Activated CD4-positive, CD25-positive, alpha-beta regulatory T cell treated with anti-CD3 and anti-CD28 coated beads, Interleukin-2, amount 50 U/mL, for 72 hours (primary cell): ENCODE results near the gene RBM23.
"Not testable (repeated sequence)": the region's sequence is repeated elsewhere in the genome, so short reads cannot be mapped to it uniquely, and the experiment has no call there.

Experiments used
- DNase-seq: peaks from one replicate; pipeline ENCODE4 v3.0.0; 2021

Gene RBM23

GRCh38 chr14:22915886-22916521 lies 2.9 kb downstream of the RBM23 start:
- DNase-seq: no peak

DNA sequence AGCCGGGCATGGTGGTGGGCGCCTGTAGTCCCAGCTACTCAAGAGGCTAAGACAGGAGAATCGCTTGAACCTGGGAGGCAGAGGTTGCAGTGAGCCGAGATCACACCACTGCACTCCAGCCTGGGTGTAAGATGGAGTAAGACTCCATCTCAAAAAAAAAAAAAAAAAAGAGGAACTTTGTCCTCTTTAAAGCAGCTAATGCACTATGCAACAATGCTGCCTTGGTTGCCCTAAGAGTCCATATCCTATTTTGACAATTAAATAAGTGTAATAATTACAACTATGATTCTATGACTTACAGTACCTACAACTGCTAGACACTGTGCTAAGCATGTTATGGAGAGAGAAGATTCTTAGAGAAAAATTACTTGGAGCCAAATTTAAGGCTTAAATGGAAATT lies 4.1 kb downstream of the RBM23 start:
- DNase-seq: not testable (repeated sequence)

GRCh38 chr14:22910916-22911315 lies 8.0 kb downstream of the RBM23 start:
- no peak for DNase-seq

- DNase-seq: no peak
These were observed 10.3 kb downstream of the RBM23 start for GRCh38 chr14:22908601-22909000.

- no peak for DNase-seq
These were observed 11.5 kb downstream of the RBM23 start for GRCh38 chr14:22907429-22907828.

DNA sequence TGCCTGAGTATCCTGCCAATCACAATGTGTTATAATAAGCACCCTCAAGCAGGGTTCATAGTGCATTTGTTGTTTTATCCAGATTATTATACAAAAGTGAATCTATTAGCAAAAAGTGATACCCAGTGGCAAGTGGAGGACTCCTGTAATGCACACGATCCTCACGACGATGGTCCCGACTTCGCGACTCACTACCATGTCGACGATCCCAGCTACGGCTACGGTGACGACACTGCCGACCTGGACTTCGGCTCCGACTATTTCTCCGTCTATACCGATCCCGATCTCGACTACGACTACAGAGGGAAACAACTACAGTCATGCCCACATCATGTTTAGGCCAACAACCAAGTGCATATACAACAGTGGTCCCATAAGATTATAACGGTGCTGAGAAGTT lies 12.9 kb downstream of the RBM23 start:
- DNase-seq: no peak

GRCh38 chr14:22905627-22906026 lies 13.3 kb downstream of the RBM23 start:
- no peak for DNase-seq

GRCh38 chr14:22903742-22904087 lies 15.2 kb downstream of the RBM23 start:
- DNase-seq: no peak

DNA sequence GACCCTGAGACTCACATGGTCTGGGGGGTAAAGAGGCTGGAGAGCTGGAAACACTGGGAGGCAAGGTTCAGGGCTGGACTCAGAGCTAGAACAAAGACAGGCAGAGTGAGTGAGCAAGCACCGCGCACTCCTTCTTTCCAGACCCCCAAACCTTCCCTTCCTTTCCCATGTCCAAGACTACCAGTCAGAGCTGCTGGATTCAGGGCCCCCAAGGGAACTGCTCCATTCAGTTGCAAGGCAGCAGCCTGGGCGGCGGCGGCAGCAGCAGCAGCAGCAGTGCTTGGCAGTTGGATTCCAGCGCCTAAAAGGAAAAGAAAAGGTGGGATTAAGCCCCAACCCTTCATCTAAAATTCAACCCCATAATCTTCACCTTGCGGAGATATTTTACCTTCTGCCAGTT lies 17.1 kb downstream of the RBM23 start:
- no peak for DNase-seq

DNA sequence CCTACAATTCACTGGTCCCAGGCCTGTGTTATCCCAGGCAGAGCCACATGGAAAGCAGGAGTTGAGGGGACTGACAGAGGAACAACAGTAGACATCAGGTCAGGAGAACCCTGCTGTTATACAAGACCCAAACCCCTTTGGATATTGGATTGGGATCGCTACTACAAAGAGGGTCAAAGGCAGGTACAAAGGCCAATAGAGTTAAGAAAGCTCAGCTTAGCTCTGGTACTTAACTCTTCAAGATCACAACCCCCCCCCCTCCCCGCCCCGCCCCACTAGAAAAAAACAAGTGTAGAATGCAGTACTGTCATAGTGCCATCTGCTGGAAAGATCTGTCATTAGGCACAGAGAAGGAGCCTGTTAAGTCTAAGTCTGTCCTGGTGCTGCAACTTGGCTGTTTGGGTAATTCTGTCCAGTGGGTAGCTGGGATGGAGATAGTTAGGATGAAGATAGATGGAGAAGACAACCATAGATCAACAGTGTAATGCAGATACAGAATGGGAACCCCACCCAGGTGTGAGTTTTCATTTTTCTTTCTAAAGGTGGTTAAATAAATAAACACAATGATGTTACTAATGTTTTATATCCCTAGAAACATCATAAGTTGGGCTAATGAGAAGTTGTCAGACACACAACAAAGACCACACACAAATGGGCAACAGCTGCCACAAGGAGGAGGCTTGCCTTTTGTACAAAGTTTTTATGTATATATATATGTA lies 18.7 kb downstream of the RBM23 start:
- no peak for DNase-seq

DNA sequence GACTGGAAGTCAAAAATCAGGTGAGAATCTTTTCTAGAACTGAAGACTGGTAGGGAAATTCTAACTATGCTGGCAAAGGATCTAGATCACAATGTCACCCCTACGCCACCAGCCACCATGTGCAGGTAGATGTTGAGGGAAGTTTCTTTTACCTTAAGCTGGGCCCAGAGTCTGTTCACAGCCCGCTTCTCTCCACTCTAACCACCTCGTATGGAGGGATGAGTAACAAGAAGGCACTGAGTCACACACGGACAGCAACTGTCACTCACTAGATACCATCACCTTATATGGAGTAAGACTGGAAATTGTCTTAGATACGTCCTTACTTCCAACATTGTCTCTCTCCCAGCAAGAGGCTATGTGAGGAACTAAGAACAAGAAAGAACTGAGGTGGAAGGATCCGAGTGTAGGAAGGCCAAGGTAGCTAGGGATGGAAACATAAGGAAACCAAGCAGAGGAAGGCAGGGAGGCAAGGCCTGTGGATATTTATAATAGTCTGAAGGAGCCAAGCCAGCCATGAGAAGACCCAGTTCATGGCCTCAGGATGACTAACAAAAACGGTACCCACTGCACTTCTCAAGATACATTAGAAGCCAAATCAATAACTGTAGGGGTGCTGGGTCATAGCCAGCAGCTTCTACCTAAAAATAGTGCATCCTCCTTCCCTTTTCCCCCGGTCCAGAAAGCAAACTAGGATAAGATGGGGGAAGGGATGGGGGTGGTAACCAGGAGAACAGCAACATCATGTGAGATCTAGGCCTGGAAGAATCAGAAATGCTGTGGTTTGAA lies 20.5 kb downstream of the RBM23 start:
- no peak for DNase-seq

DNA sequence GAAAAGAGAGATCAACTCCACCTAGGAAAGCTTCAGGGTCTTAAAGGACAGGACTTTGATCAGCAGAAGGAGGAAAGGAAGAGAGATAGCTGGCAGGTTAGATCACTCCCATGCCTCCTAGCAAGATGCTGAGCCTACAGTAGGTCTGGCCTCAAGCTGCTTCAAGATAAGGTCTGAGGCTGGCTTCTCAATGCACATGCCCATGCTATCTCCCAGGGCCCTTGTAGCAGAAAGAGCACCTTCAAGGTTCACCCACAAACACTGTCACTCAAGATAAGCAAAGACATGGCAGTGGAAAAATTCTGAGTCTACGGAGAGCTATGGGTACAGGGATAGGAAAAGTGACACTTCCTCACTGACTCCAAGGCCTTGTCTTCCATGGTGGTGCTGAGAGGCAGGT lies 21.6 kb downstream of the RBM23 start:
- DNase-seq: no peak

GRCh38 chr14:22896760-22897159 lies 22.2 kb downstream of the RBM23 start:
- DNase-seq: no peak

- DNase-seq: no peak
These were observed 22.6 kb downstream of the RBM23 start for GRCh38 chr14:22896356-22896755.

- DNase-seq: no peak
These were observed 23.5 kb downstream of the RBM23 start for GRCh38 chr14:22895402-22895801.

- DNase-seq: no peak
These were observed 25.2 kb downstream of the RBM23 start for GRCh38 chr14:22893706-22894105.

GRCh38 chr14:22892488-22892887 lies 26.5 kb downstream of the RBM23 start:
- DNase-seq: no peak

DNA sequence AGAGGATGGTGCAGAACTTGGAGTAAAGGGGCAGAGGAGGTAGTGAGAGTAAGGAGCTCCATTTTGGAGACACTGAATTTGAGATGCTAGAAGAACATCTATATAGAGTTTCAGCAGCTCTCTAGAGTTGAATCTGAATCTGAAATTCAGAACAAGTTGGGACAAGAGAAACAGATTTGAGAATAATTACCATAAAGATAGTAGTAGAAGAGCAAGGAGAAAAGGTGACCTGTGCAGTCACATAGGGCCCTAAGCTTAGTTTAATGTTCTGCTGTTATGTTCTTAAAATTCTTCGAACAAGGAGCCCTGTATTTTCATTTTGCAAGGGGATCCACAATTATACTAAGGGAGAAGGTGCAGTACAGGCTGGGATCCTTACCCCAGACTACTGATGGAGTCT lies 28.5 kb downstream of the RBM23 start:
- DNase-seq: no peak

DNA sequence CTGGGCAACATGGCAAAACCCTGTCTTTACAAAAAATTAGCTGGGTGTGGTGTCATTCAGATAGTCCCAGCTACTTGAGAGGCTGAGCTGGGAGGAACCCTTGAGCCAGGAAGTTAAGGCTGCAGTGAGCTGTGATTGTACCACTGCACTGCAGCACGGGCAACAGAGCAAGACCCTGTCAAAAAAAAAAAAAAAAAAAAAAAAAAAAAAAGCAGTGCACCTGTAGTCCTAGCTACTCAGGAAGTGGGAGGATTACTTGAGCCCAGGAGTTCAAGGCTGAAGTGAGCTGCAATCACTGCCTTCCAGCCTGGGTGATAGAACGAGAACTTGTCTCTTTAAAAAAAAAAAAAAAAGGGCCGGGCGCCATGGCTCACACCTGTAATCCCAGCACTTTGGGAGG lies 30.3 kb downstream of the RBM23 start:
- no peak for DNase-seq

- no peak for DNase-seq
These were observed 31.0 kb downstream of the RBM23 start for GRCh38 chr14:22887990-22888378.

DNA sequence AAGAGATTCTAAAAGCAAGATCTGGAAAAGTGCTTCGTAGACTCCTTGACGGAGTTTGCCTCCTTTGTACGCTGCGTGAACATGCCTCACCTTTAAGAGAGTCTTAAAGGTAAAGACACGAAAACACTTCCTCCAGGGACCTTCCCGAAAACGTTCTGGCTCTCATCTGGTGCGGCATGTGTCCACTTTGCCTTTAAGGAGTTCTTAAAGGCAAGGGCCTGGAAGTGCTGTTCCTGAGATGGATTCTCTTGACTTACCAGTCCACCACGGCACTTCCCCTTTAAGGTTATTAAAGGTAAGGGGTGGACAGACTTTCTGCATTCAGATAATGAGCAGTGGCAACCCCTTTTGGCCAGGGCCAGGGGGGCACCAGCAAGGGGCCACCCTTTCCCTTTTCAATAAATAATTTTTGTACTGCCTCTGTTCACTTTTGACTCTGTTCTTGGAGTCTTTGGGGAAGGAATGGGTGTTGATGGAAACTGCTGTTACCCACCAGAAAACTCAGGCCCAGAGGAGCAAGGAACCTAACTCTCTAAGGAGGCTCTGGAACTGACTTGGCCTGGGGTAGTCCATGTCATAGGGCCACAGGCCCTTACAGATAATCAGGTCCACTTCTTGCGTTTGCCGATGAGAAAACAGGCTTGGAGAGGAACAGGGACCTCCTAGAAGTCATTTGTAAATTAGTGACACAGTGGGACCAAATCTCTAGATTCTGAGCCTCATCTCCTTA lies 31.5 kb downstream of the RBM23 start:
- DNase-seq: no peak

DNA sequence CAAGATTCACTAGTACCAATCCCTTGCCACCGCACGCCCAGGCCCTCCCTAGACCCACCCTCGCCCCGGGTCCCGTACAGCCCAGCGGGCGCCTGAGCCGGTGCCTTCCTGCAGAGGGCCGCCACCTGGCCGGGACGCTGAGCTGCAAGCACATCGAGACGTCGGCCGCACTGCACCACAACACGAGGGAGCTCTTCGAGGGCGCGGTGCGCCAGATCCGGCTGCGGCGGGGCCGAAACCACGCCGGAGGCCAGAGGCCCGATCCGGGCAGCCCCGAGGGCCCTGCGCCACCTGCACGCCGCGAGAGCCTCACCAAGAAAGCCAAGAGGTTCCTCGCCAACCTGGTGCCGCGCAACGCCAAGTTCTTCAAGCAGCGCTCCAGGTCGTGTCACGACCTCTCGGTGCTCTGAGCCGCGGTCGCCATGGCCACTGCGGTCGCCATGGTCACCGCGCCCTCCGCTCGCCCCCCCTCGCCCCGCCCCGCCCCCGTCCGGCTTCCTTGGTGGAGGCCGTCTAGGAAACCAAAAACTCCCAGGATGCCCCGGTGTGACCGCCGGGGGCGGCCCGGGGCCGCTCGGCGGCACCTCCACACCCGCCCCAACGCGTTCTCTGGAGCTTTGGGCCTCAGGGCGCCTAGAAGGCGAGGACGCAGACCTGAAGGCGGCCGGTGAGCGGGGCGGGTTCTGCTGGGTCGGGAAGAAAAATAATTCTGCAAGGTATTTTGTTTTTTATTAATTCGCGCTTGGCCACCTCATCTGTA lies 32.3 kb downstream of the RBM23 start:
- DNase-seq: peak; percentile 73

GRCh38 chr14:22885975-22886374 lies 33.0 kb downstream of the RBM23 start:
- DNase-seq: no peak
